HCT116 (cell line): ENCODE measurements around the gene FLCN. TPM values are rescaled to one million over a fixed set of nuclear protein-coding genes. Genes with fewer than 3 reads are reported as not detected.

Experiments used
- CBX3 ChIP-seq: IDR thresholded peaks from 2 replicates; pipeline ENCODE4 v1.6.1; 2012; ENCODE audit warnings: low read depth
- CEBPB ChIP-seq: IDR thresholded peaks from 2 replicates; pipeline ENCODE4 v1.6.1; 2012; ENCODE audit warnings: low read depth
- CTCF ChIP-seq, 3 experiments: fragments of 200-600 bp in 1 of 3; sonication (generic) in 1 of 3; IDR thresholded peaks in 2 of 3; conservative IDR thresholded peaks in 1 of 3; 2 replicates each; pipeline ENCODE4 v1.5.1; 2012 to 2017; ENCODE audit warnings: low read depth in 2 of 3, low read length in 2 of 3, antibody characterized with exemption in 1 of 3, borderline replicate concordance in 1 of 3, control low read depth in 1 of 3, mild to moderate bottlenecking in 1 of 3, mixed read lengths in 1 of 3, mixed run types in 1 of 3, moderate library complexity in 1 of 3; ENCODE audit not compliant: insufficient read depth in 1 of 3
- ELF1 ChIP-seq: IDR thresholded peaks from 2 replicates; pipeline ENCODE4 v1.6.1; 2012; ENCODE audit warnings: low read depth, borderline replicate concordance
- EZH2 ChIP-seq: fragments of 200-600 bp; sonication (generic); IDR thresholded peaks from 2 replicates; pipeline ENCODE4 v1.6.1; 2017; ENCODE audit warnings: antibody characterized with exemption, mixed run types
- JUND ChIP-seq: IDR thresholded peaks from 2 replicates; pipeline ENCODE4 v1.6.1; 2012
- POLR2AphosphoS5 ChIP-seq: IDR thresholded peaks from 2 replicates; pipeline ENCODE4 v1.6.1; 2011; ENCODE audit warnings: mild to moderate bottlenecking, low read depth, low read length, moderate library complexity
- SP1 ChIP-seq: IDR thresholded peaks from 2 replicates; pipeline ENCODE4 v1.6.1; 2012; ENCODE audit warnings: low read depth
- SRF ChIP-seq: IDR thresholded peaks from 2 replicates; pipeline ENCODE4 v1.6.1; 2012; ENCODE audit warnings: low read depth
- ZBTB33 ChIP-seq: IDR thresholded peaks from 2 replicates; pipeline ENCODE4 v1.6.1; 2011; ENCODE audit warnings: mild to moderate bottlenecking, low read length, moderate library complexity; ENCODE audit not compliant: insufficient replicate concordance; ENCODE audit errors: extremely low read depth
- ZFX ChIP-seq: fragments of 450-650 bp; IDR thresholded peaks from 2 replicates; pipeline ENCODE4 v1.6.1; 2017
- ZNF274 ChIP-seq: fragments of 200-500 bp; sonication (Bioruptor generic); IDR thresholded peaks from 2 replicates; pipeline ENCODE4 v1.6.1; 2014; ENCODE audit warnings: mild to moderate bottlenecking, low read depth, low read length, inconsistent platforms
- total RNA-seq: library from RNA; stranded (reverse); gene quantifications from one replicate; pipeline ENCODE4 v1.2.1, GENCODE V29; 2021; ENCODE audit not compliant: unreplicated experiment

The FLCN gene
- total RNA-seq, 1 experiment from 2014 or later, result 23.7 TPM

GRCh38 chr17:17188586-17188985, 48.4 kb downstream of the FLCN start (continued):
- TF ChIP-seq CTCF (IDR thresholded peaks at IDR 0.05 in 2 of 3, conservative IDR thresholded peaks at IDR 0.05 in 1 of 3; ENCODE audit: borderline replicate concordance in 1 of 3, insufficient read depth in 1 of 3, low read depth in 2 of 3, low read length in 2 of 3) (no peak), ZFX (no peak), CBX3 (no peak), SRF (no peak), POLR2AphosphoS5 (no peak), JUND (no peak), ZBTB33 (no peak), ELF1 (no peak), CEBPB (no peak), ZNF274 (no peak), EZH2 (no peak), SP1 (no peak)
